GM21723 (cell line): Measurements from ENCODE around the gene PIPOX.

Experiments used
- ATAC-seq: cut with Tn5 transposase; IDR thresholded peaks from one replicate; pipeline ENCODE4 v1.9.1; 2021; ENCODE audit warnings: mild to moderate bottlenecking, moderate library complexity; ENCODE audit not compliant: unreplicated experiment

Gene PIPOX

DNA sequence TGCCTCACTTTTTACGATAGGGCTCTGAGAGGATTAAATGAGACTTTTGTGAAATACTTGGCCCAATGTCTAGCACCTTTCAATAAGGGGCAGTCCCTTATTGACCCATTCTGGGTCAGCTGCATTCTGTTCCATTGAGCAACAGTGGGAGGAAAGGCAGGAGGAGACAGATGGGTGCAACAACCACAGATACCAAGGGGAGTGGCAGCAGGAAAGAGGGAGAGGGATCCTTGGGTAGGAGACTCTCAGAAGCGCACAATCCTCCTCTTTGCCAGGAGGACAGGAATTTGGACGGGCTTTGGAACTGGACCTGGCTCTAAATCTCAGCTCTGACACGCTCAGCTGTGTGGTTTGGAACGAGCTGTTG lies 3.5 kb downstream of the PIPOX start:
- ATAC-seq = no peak

DNA sequence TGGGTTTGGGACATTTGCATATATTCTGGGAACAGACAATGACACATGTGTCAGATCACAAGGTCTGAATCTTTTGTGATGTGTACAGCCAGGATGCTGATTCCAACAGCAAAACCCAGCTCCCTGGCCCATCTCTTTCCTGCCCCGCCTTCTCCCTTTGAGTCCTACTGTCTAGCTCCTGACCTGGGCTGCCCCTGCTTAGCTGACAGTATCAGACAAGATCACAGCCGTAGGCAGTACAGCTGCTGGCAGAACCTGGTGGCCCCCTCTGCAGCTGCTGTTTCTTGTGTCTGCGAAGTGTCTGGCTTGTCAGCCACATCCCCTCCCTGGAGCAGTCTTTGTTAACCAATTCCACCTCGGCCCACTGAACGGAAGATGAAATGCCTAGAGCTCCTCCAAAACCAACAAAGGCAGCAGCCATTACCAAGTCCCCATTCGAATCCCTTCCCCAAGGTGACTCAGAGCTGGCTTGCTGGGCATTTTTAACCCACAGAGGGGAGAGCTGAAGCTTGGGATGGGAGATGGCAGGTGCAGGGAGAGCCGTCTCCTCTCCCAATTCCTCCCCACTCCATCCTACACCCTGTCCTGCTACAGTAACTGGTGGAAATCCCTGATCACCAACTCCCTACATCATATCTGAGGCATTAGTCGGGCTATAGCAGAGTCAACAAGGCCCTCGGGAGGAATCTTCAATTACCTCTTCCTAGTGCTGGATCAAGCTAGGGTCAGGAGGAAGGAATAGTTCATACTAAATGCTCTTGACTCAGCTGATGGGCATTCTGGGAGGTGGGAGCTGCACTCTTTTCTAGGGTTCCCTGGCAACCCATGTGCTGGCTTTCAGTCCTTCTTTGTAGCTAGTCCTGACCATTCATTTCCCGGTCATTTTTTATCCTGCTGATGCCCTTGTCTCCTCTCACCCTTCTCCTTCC lies 5.8 kb downstream of the PIPOX start:
- no peak for ATAC-seq

DNA sequence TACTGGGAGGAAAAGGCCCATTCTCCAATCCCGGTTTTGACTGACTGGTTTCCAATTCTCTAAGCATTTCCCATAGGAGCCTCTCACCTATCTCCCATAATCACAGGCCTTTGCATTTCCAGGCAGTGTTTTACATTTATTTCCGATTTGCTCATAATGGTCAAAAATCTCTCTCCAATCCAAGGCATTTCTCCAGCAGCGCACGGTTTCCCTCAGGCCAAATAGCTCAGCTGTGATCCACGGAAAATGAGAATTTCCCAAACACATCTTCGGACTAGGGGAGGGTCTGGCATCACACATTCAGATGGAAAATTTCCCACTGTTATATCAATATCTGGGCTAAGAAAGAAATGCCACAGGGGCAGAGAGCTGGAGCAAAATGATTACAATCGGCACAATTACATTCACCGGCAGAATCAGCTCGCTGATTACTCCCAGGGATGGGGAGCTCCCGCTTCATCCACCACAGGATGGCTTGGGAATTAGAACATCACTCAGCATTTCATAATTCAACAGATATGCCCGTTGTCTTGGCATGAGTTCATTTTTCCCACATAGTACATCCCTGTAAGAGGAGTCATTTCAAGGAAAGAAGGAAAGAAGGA lies 6.7 kb downstream of the PIPOX start:
- ATAC-seq = no peak

DNA sequence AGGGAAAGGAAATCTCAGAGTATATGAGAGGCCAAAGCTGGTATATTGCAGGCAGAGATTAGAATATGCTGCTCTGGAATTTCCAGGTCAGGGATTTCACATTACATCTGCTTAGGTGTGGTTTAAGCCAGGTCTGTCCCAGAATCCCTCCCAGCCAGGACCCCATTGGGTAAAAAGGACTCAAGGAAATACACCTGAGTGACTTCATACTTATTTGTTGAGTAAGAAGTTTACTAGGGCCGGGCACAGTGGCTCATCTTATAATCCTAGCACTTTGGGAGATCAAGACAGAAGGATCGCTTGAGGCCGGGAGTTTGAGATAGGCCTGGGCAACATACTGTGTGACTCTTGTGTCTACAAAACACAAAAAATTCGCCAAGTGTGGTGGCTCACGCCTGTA lies 7.2 kb downstream of the PIPOX start:
- no peak for ATAC-seq

DNA sequence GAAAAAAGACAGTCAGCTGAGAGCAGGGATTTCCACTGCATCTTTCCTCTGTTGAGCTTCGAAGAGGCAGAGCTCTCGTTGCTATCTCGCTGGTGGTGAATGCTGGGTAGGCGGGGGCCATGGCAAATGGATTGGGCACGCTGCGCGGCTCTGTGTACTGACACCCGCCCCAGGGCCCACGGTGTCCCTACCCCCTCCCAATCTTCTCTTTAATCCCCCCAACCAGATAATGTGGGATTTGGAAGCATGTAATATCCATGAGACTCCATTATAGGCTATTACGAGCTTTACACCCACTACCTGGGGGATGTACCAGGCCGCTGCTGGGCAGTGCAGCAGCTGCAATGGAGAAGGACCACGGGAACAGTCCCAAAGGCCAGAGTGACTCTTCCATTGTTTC lies 8.3 kb downstream of the PIPOX start:
- no peak for ATAC-seq

DNA sequence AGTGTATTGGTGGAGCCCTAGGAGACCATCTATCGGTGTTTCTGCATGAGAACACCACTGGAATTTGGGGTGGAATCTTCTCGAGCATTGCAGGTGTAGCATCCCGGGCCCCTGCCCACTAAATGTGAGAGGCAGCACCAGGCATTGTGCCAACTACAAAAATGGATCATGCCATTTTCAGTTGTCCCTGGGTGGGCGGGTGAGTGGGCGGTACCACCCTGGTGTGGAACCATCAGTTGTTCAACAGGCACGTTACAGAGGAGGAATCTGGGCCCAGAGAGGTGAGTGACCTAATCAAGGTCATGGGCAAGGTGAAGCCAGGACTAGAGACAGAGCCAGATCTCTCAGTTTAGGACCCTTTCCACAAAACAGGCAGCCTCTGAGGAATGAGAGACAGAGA lies 8.8 kb downstream of the PIPOX start:
- no peak for ATAC-seq

DNA sequence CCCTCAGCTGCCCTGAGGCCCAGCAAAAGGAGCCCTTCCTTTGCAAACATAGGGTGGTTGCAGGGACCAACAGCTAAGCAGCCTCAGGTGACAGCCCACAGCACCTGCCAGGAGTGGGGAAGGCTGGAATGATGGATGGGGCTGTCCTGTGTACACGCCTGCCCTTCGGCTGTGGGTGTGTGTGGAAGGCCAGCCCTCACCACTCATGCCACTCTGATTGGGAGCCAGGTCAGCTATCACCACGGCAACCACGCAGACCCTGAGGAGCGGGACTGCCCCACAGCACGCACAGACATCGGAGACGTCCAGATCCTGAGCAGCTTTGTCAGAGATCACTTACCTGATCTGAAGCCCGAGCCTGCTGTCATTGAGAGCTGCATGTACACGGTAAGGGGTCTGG lies 11.9 kb downstream of the PIPOX start:
- no peak for ATAC-seq

DNA sequence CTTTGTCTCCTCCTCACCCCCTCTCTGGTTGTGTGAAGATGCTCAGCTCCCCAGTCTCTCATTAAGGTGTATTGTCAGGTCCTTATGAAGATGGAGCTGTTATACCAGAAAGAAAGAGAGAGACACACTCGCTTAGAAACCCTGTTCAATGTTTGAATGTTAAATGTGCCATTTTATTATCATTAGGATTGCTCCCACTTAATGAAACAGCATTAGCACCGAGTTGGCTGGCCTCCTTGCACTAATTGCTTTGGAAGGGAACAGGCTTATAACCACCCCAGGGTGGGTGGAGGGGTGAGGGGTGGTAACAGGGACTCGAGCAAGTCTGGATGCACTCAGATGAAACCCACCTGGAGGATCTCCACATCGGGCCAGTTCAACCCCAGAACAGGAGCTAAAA lies 14.4 kb downstream of the PIPOX start:
- ATAC-seq = no peak

DNA sequence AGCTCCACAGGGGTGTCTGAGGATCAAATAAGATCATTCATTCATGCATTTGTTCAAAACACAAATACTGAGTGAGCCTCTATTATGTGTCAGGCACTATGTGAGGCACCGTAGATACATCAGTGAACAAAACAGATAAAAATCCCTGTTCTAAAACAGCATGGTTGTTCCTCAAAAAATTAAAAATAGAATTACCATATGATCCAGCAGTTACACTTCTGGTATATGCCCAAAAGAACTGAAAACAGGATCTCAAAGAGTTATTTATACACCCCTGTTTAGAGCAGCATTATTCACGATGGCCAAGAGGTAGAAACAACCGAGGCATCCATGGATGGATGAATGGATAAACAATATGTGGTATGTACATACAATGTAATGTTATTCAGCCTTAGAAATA lies 15.4 kb downstream of the PIPOX start:
- ATAC-seq = no peak

DNA sequence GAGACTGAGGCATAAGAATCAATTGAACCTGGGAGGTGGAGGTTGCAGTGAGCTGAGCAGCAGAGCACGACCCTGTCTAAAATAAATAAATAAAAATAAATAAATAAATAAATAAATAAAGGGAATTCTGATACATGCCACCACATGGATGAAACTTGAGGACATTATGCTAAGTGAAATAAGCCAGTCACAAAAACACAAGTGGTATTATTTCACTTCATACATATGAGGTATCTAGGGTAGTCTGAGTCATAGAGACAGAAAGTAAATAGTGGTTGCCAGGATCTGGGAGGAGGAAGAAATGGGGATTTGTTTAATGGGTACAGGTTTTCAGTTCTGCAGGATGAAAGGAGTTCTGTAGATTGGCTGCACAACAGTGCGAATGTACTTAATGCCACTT lies 16.3 kb downstream of the PIPOX start:
- ATAC-seq = no peak

DNA sequence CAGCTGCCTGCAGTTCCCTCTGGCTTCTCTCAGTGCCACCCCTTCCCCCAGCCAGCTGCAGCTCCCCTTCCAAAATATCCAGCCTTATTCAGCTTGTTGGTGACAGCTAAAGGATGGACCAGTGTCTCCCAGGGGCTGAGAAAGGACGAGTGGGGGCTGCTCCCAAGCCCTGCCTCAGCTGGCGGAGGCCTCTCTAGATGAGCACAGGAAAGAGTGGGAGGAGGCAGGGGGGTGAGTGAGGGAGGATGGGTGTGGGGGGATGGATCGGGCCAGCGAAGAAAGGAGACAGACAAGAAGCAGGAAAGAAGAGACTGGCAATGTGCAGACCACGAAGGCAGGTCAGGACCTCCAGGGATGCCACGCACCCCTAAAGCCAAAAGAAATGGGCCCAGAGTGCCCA lies 17.5 kb downstream of the PIPOX start:
- ATAC-seq = no peak

DNA sequence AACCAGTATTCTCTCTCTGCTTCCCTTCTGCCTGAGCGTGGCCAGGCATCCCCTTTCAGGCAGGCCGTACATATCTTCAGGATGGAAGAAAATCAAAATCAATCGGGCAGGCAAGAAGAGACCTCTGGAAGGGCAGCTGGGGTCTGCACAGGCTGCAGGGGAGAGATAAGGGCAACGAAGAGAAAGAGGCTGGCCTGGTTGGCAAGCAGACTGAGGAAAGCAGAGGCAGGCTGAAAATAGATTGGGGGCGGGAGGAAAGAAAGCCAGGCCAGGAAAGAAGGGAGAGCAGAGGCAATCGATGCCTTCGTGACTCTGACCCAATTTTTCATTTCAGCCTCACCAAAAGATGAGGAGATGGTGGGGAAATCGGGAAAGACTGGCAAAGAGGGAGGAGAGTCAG lies 18.1 kb downstream of the PIPOX start:
- no peak for ATAC-seq

DNA sequence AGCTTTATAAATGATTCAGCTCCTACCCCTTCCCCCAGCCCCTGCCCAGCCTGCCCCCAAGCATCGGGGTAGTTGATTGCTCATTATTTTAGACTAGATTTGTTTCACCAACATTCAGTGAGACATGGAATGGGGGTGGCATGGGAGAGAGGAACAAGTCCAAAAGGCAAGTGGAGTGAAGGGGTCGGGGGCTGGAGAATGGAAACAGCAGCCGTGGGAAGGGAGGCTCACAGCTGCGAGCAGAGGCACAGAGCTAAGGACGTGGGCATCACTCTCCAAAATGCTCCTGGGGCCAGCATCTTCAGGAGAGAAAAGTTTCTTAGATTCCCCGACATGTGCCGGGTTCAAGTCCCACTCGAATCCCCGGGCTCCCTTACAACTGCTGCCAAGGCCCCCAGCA lies 19.3 kb downstream of the PIPOX start:
- no peak for ATAC-seq

DNA sequence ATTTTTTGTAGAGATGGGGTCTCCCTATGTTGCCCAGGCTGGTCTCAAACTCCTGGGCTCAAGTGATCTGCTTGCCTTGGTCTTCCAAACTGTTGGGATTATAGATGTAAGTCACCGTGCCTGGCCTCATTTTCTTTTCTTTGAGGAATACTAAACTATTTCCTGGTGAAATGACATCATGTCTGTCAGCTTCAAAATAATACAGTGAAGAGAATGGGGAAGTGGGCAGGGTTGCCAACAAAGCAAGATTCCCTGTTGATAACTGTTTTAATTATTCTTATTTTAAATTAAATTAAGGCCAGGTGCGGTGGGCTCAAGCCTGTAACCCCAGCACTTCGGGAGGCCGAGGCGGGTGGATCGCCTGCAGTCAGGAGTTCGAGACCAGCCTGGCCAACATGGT lies 21.1 kb downstream of the PIPOX start:
- no peak for ATAC-seq

DNA sequence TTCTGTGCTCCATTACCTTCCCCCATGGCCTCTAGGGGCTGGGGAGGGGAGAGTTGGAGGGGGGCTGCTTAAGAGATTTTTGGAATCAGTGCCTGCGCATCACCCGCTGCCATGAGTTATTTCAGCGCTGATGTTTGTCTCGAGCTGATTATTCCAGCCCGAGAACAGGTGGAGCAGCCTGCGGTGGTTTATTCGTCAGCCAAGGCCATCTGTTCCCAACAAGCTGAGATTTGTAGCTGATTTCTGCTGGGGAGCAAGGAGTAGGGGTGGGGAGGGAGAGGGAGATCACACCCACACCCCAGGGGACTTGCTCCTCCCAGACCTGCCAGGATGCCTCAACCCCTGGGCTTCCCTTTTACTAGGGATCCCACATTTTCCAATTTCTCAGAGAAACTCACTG lies 23.1 kb downstream of the PIPOX start:
- no peak for ATAC-seq

DNA sequence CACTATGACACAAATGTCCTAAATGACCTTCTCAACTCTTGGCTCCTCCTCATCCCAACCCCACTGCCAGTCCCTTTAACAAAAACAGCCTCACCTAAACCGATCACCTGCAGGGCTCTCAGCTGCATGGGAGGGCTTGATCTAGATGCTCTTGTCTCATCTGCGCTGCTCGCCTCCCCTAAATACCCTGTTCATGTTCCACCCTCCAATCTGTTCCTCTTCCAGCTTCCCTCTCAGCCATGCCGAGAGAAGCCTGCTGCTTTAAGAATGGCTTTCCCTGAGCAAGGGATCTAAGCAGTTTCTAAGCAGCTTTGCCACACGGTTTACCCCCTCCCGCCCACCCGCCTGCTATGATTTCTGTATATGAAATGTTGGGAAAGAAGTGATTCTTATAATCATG lies 23.7 kb downstream of the PIPOX start:
- ATAC-seq = no peak

DNA sequence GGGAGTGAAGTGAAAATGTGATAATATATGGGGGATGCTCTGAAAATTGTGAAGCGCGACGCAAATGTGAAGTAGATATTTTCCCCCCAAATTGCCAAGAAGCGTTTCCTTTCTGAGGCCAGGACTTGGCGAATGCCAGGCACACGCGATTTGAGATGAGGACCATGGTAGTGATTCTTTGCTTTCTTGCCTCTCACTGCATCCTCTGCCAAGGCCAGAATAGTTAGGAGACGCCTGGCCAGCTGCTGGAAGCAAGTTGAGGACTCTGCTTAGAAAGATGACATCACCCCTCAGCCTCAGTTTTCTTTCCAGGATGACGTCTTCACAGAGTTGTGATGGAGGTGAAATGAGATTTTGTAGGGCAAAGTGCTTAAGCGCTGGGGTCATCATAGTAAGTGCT lies 25.9 kb downstream of the PIPOX start:
- ATAC-seq = no peak

DNA sequence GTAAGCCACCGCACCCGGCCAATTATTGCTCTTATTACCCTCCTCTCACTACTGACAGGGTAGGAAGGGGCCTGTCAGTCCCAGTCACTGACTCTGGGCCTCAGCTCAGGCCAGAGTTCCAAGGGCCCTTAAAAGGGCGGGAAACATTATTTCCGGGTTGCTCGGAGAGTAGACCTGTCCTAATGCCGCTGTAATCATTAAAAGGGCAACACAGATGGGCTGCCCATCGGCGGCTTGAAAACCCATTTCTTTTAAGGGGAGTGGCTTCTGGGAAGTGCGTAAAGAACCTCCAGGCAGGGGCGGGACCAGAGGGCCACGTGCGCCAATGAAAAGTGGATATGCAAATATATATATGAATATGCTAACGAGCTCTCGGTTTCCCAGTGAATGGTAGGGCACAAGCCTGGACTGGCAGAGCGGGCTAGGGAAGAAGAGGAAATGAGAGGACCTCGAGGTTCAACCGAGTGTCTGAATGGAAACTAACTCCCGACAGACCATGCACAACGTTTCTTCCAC lies 26.6 kb downstream of the PIPOX start:
- ATAC-seq = no peak

DNA sequence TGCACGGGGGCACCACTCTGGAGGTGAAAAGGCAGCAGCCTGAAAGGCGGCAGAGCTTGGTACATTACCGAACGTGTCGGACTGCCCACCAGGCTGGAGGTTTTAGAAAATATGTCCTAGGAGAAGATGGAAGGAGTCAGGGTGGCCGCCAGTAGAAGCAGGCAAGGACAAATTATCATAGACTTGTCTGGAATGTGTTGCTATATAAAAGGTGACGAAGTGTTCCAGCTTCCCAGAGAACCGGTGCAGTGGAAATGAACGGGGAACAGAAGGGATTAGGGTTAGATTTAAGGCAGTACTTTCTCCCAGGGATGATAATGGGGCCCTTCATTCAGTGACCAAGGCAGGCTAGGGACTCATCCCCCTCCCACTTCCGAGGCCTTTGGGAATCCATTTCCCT lies 27.4 kb downstream of the PIPOX start:
- ATAC-seq = no peak

DNA sequence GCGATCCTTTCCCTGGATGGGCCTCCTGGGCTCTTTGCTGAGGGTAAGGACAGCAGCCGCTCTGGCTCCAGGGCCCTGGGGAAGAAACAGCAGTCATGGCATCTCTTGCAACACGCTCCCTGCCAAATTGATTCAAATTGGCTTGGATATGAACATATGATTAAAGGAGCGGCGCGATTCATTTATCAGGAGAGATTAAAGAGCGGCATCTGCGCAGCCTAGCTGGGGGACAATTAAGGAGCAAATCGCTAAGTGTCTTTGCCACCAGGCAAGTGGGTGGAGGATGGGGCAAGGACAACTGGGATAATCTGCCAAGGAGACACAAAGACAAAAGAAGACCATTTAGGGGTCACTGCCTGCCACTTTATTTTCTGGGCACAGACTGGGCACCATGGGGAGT lies 27.8 kb downstream of the PIPOX start:
- no peak for ATAC-seq

DNA sequence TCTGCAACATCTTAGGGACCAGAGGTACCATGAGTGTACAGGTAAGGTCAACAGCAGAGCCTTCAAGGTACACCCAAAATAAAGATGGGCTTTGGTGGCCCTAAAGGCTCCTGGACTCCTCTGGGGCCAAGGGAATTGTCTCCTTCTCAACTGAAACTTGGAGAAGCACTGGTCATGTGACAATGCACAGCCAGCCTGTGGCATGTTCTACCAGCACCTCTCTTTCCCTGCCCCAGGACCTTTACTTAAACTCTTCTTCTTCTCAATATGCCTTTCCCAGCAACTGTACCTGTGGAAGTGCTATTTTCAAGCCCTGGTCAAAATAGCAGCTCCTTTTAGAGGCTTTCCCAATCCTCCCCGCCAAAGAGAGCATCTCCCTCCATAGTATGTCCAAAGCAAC lies 28.4 kb downstream of the PIPOX start:
- ATAC-seq = no peak

DNA sequence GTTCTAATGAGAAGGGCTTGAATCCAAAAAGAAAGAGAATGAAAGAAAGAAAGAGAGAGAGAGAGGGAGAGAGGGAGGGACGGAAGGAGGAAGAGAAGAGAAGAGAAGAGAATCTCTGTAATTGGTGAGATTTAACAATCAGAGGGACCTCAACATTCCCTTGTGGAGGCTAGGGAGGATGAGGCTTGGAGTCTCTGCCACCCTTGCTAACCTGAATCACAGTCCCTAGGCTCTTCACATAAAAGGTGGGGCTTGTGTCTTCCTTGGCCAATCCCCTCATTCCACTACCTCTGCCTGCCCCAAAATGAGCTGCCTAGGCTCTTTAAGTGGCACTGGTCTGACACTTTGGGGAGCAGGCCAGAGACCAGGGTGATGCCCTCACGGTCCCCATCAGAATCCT lies 30.1 kb downstream of the PIPOX start:
- no peak for ATAC-seq

DNA sequence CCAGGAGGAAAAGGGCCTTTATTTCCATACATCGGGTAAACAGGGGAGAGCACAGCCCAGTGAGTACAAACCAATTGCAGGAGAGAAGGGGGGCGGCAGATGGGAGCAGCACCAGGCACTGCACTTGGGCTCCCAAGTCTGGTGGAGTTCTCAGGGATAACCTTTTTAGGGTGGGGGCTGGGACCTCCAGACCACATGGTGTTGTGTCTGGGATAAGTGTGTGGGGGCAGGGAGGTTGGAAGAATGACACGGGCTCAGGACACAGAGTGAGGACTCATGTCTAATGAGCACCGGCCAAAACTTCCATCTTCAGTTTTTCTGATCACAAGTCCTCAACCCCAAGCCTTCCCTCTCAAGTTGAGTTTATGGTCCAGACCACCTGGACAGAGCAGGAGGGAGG lies 30.6 kb downstream of the PIPOX start:
- no peak for ATAC-seq
